Heart left ventricle (tissue), 13 donors: ENCODE results near the gene MYH10.

Experiments used
- CTCF ChIP-seq, 12 donors: fragments of 200-600 bp; sonication (generic) in 4 of 12; IDR thresholded peaks; one replicate each; pipeline versions ENCODE4 v1.5.0 to v1.8.0; 2018 to 2022; ENCODE audit warnings: antibody characterized with exemption in 12 of 12, mild to moderate bottlenecking in 5 of 12
- POLR2A ChIP-seq, 2 donors: fragments of 450-650 bp; IDR thresholded peaks; one replicate each; pipeline ENCODE4 v1.6.1; 2017; ENCODE audit warnings: antibody characterized with exemption in 2 of 2, mild to moderate bottlenecking in 2 of 2, moderate library complexity in 2 of 2
- donor health status: ischemic (EF 13 %, LVEDD 7.1; RV severe dilation, severe dysfunction).
- donor health status: DM: no; HTN: yes; CAD: no.
- donor health status: DM: no; HTN: no; CAD: no.
- donor health status: ischemic (EF 25% LVEDD 6.9; RV normal size, moderate dysfunction).
- donor health status: ischemic (EF 25% LVEDD 5.7; RV mildly dilated, moderate dysfunction).
- donor health status: ischemic (EF 35%, LVEDD 5.7; RV mildly dilated, moderate dysfunction).
- donor health status: nonischemic (EF 11% LVEDD 7.7; RV severe dilation, severe dysfunction).
- donor health status: DM: yes; HTN: yes; CAD: no.
- donor health status: PGD.
- donor health status: ischemic (EF 29% LVEDD 5.4; RV normal size, mild dysfunction).
- donor health status: nonischemic (EF 23%, LVEDD 6.1; RV moderate dilation, normal function).

DNA sequence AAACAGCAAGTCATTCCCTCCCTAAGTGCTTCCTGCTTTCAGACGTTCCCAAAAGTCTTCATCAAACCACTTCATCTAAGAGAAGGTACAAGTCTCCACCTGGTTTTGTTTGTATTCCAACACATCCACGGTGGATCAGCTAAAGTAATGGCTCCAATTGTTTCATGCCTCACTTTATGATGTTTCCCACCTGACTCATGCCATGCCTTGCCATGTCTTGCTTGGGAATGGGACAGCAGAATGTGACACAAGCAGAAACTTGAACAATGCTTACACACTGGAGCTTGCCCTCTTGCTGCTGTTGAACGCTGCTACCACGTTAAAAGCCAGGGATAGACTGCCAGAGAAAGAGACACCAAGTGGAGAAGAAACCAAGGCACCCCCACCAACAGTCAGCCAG is 43.8 kb downstream of the MYH10 start:
- TF ChIP-seq CTCF (IDR thresholded peaks at IDR 0.05) (no peak), POLR2A (IDR thresholded peaks at IDR 0.05) (no peak)
